ENCODE data around the gene ADGRF1.

ADGRF1 gene

GRCh38 chr6:47019941-47020340 lies 22.2 kb downstream of the ADGRF1 start:
- no peaks in the 10 kb centered on the region for H3K9me3 ChIP-seq (ENCODE audit: control insufficient read depth, insufficient read depth, low read depth, low read length)
- H3K36me3 ChIP-seq (ENCODE audit: control insufficient read depth, insufficient read depth, low read length): no peaks in the 10 kb centered on the region
- H3K4me1 ChIP-seq (ENCODE audit: control insufficient read depth, insufficient read depth, low read length): peaks cover 7% of the 10 kb centered on the region; the same call in 1 of the 2 replicates
- no peaks in the 10 kb centered on the region for H3K27me3 ChIP-seq (ENCODE audit: control insufficient read depth, insufficient read depth, low read length)
- H3K27ac ChIP-seq (ENCODE audit: low read depth, low read length): no peak overlapping the region
- H3K4me3 ChIP-seq (ENCODE audit: low read depth, low read length): no peak overlapping the region
- no peak overlapping the region for H3K9ac ChIP-seq (ENCODE audit: low read length)

- H3K4me1 ChIP-seq (ENCODE audit: control insufficient read depth, insufficient read depth, low read length): peaks cover 7% of the 10 kb centered on the region; the same call in 1 of the 2 replicates
- no peak overlapping the region for H3K9ac ChIP-seq (ENCODE audit: low read length)
- no peaks in the 10 kb centered on the region for H3K27me3 ChIP-seq (ENCODE audit: control insufficient read depth, insufficient read depth, low read length)
- H3K9me3 ChIP-seq (ENCODE audit: control insufficient read depth, insufficient read depth, low read depth, low read length): no peaks in the 10 kb centered on the region
- no peaks in the 10 kb centered on the region for H3K36me3 ChIP-seq (ENCODE audit: control insufficient read depth, insufficient read depth, low read length)
- H3K27ac ChIP-seq (ENCODE audit: low read depth, low read length): no peak overlapping the region
- H3K4me3 ChIP-seq (ENCODE audit: low read depth, low read length): no peak overlapping the region
Observed at GRCh38 chr6:47016909-47017308, 25.2 kb downstream of the ADGRF1 start.

GRCh38 chr6:47016261-47016660 lies 25.9 kb downstream of the ADGRF1 start:
- no peak overlapping the region for H3K9ac ChIP-seq (ENCODE audit: low read length)
- no peak overlapping the region for H3K4me3 ChIP-seq (ENCODE audit: low read depth, low read length)
- peaks cover 7% of the 10 kb centered on the region; the same call in 1 of the 2 replicates for H3K4me1 ChIP-seq (ENCODE audit: control insufficient read depth, insufficient read depth, low read length)
- no peak overlapping the region for H3K27ac ChIP-seq (ENCODE audit: low read depth, low read length)
- H3K9me3 ChIP-seq (ENCODE audit: control insufficient read depth, insufficient read depth, low read depth, low read length): no peaks in the 10 kb centered on the region
- no peaks in the 10 kb centered on the region for H3K36me3 ChIP-seq (ENCODE audit: control insufficient read depth, insufficient read depth, low read length)
- no peaks in the 10 kb centered on the region for H3K27me3 ChIP-seq (ENCODE audit: control insufficient read depth, insufficient read depth, low read length)

GRCh38 chr6:47014401-47014800 lies 27.7 kb downstream of the ADGRF1 start:
- Histone ChIP-seq H3K9ac (ENCODE audit: low read length) (no peak overlapping the region), H3K36me3 (ENCODE audit: control insufficient read depth, insufficient read depth, low read length) (no peaks in the 10 kb centered on the region)

GRCh38 chr6:47009583-47009982 lies 32.5 kb downstream of the ADGRF1 start:
- Histone ChIP-seq H3K4me1 (ENCODE audit: control insufficient read depth, insufficient read depth, low read length) (no peaks in the 10 kb centered on the region), H3K27ac (ENCODE audit: low read depth, low read length) (no peak overlapping the region), H3K4me3 (ENCODE audit: low read depth, low read length) (no peak overlapping the region), H3K9ac (ENCODE audit: low read length) (no peak overlapping the region), H3K36me3 (ENCODE audit: control insufficient read depth, insufficient read depth, low read length) (no peaks in the 10 kb centered on the region), H3K27me3 (ENCODE audit: control insufficient read depth, insufficient read depth, low read length) (no peaks in the 10 kb centered on the region), H3K9me3 (ENCODE audit: control insufficient read depth, insufficient read depth, low read depth, low read length) (no peaks in the 10 kb centered on the region)

More at GRCh38 chr6:47014401-47014800, 27.7 kb downstream of the ADGRF1 start:
- Histone ChIP-seq H3K4me1 (ENCODE audit: control insufficient read depth, insufficient read depth, low read length) (peaks cover 7% of the 10 kb centered on the region; the same call in 1 of the 2 replicates), H3K27me3 (ENCODE audit: control insufficient read depth, insufficient read depth, low read length) (no peaks in the 10 kb centered on the region), H3K27ac (ENCODE audit: low read depth, low read length) (no peak overlapping the region), H3K4me3 (ENCODE audit: low read depth, low read length) (no peak overlapping the region), H3K9me3 (ENCODE audit: control insufficient read depth, insufficient read depth, low read depth, low read length) (no peaks in the 10 kb centered on the region)

GRCh38 chr6:47008397-47008763 lies 33.8 kb downstream of the ADGRF1 start:
- Histone ChIP-seq H3K4me3 (ENCODE audit: low read depth, low read length) (no peak overlapping the region), H3K27ac (ENCODE audit: low read depth, low read length) (no peak overlapping the region), H3K9ac (ENCODE audit: low read length) (no peak overlapping the region), H3K4me1 (ENCODE audit: control insufficient read depth, insufficient read depth, low read length) (no peaks in the 10 kb centered on the region), H3K36me3 (ENCODE audit: control insufficient read depth, insufficient read depth, low read length) (no peaks in the 10 kb centered on the region), H3K9me3 (ENCODE audit: control insufficient read depth, insufficient read depth, low read depth, low read length) (no peaks in the 10 kb centered on the region), H3K27me3 (ENCODE audit: control insufficient read depth, insufficient read depth, low read length) (no peaks in the 10 kb centered on the region)

GRCh38 chr6:47007657-47008396 lies 34.3 kb downstream of the ADGRF1 start:
- H3K9me3 ChIP-seq (ENCODE audit: control insufficient read depth, insufficient read depth, low read depth, low read length): no peaks in the 10 kb centered on the region
- no peak overlapping the region for H3K27ac ChIP-seq (ENCODE audit: low read depth, low read length)
- no peaks in the 10 kb centered on the region for H3K36me3 ChIP-seq (ENCODE audit: control insufficient read depth, insufficient read depth, low read length)
- no peaks in the 10 kb centered on the region for H3K27me3 ChIP-seq (ENCODE audit: control insufficient read depth, insufficient read depth, low read length)
- H3K4me1 ChIP-seq (ENCODE audit: control insufficient read depth, insufficient read depth, low read length): no peaks in the 10 kb centered on the region
- H3K9ac ChIP-seq (ENCODE audit: low read length): no peak overlapping the region
- no peak overlapping the region for H3K4me3 ChIP-seq (ENCODE audit: low read depth, low read length)

GRCh38 chr6:47005486-47005885 lies 36.6 kb downstream of the ADGRF1 start:
- H3K27ac ChIP-seq (ENCODE audit: low read depth, low read length): no peak overlapping the region
- H3K36me3 ChIP-seq (ENCODE audit: control insufficient read depth, insufficient read depth, low read length): no peaks in the 10 kb centered on the region
- H3K9me3 ChIP-seq (ENCODE audit: control insufficient read depth, insufficient read depth, low read depth, low read length): no peaks in the 10 kb centered on the region
- H3K4me1 ChIP-seq (ENCODE audit: control insufficient read depth, insufficient read depth, low read length): no peaks in the 10 kb centered on the region
- H3K4me3 ChIP-seq (ENCODE audit: low read depth, low read length): no peak overlapping the region
- H3K27me3 ChIP-seq (ENCODE audit: control insufficient read depth, insufficient read depth, low read length): no peaks in the 10 kb centered on the region
- H3K9ac ChIP-seq (ENCODE audit: low read length): no peak overlapping the region

GRCh38 chr6:47004463-47004862 lies 37.7 kb downstream of the ADGRF1 start:
- no peaks in the 10 kb centered on the region for H3K4me1 ChIP-seq (ENCODE audit: control insufficient read depth, insufficient read depth, low read length)
- H3K9ac ChIP-seq (ENCODE audit: low read length): no peak overlapping the region
- H3K27ac ChIP-seq (ENCODE audit: low read depth, low read length): no peak overlapping the region
- H3K27me3 ChIP-seq (ENCODE audit: control insufficient read depth, insufficient read depth, low read length): no peaks in the 10 kb centered on the region
- no peaks in the 10 kb centered on the region for H3K9me3 ChIP-seq (ENCODE audit: control insufficient read depth, insufficient read depth, low read depth, low read length)
- no peaks in the 10 kb centered on the region for H3K36me3 ChIP-seq (ENCODE audit: control insufficient read depth, insufficient read depth, low read length)
- no peak overlapping the region for H3K4me3 ChIP-seq (ENCODE audit: low read depth, low read length)

GRCh38 chr6:47000842-47001241 lies 41.3 kb downstream of the ADGRF1 start:
- no peak overlapping the region for H3K4me3 ChIP-seq (ENCODE audit: low read depth, low read length)
- no peaks in the 10 kb centered on the region for H3K4me1 ChIP-seq (ENCODE audit: control insufficient read depth, insufficient read depth, low read length)
- no peaks in the 10 kb centered on the region for H3K36me3 ChIP-seq (ENCODE audit: control insufficient read depth, insufficient read depth, low read length)
- no peaks in the 10 kb centered on the region for H3K27me3 ChIP-seq (ENCODE audit: control insufficient read depth, insufficient read depth, low read length)
- H3K27ac ChIP-seq (ENCODE audit: low read depth, low read length): no peak overlapping the region
- no peak overlapping the region for H3K9ac ChIP-seq (ENCODE audit: low read length)
- H3K9me3 ChIP-seq (ENCODE audit: control insufficient read depth, insufficient read depth, low read depth, low read length): no peaks in the 10 kb centered on the region

- Histone ChIP-seq H3K9me3 (ENCODE audit: control insufficient read depth, insufficient read depth, low read depth, low read length) (no peaks in the 10 kb centered on the region), H3K4me3 (ENCODE audit: low read depth, low read length) (no peak overlapping the region), H3K4me1 (ENCODE audit: control insufficient read depth, insufficient read depth, low read length) (no peaks in the 10 kb centered on the region), H3K36me3 (ENCODE audit: control insufficient read depth, insufficient read depth, low read length) (no peaks in the 10 kb centered on the region), H3K27ac (ENCODE audit: low read depth, low read length) (no peak overlapping the region), H3K9ac (ENCODE audit: low read length) (no peak overlapping the region), H3K27me3 (ENCODE audit: control insufficient read depth, insufficient read depth, low read length) (no peaks in the 10 kb centered on the region)
Observed at GRCh38 chr6:46998436-46999017, 43.6 kb downstream of the ADGRF1 start.

All from HUES6 (cell line).